ENCODE measurements around the gene SORCS2.

- TF ChIP-seq EZH2phosphoT487 (IDR thresholded peaks at IDR 0.05; ENCODE audit: low read depth) (no peak), CTCF (IDR thresholded peaks at IDR 0.05; ENCODE audit: low read depth, low read length) (no peak)
Observed at GRCh38 chr4:7451800-7452199, 259.5 kb downstream of the SORCS2 start.
